NCI-H1694 (cell line): Measurements from ENCODE around the gene SRRM5.
"Not testable (repeated sequence)": the region's sequence is repeated elsewhere in the genome, so short reads cannot be mapped to it uniquely, and the experiment has no call there.

Experiments used
- DNase-seq: peaks from one replicate; lab custom pipeline; 2025; lab: John Stamatoyannopoulos, UW

Gene SRRM5

GRCh38 chr19:43611788-43612187, at the start of gene SRRM5:
Gene SRRM5 (plus strand): TSS chr19:43612088. CDS start chr19:43612122, 34 bp downstream.
- DNase-seq, result no peak

GRCh38 chr19:43562226-43562697, 49.6 kb upstream of the SRRM5 start:
- DNase-seq, result no peak

- peak; percentile 62 for DNase-seq
Measured at GRCh38 chr19:43562698-43563241, 49.1 kb upstream of the SRRM5 start.

GRCh38 chr19:43563816-43564457, 48.0 kb upstream of the SRRM5 start:
- DNase-seq, result no peak

- no peak for DNase-seq
Measured at GRCh38 chr19:43564800-43565199, 47.1 kb upstream of the SRRM5 start.

- DNase-seq, result no peak
Measured at GRCh38 chr19:43569657-43570056, 42.2 kb upstream of the SRRM5 start.

GRCh38 chr19:43570174-43570791, 41.6 kb upstream of the SRRM5 start:
- DNase-seq, result no peak

GRCh38 chr19:43572171-43572588, 39.7 kb upstream of the SRRM5 start:
- no peak for DNase-seq

- no peak for DNase-seq
Measured at GRCh38 chr19:43574424-43575155, 37.3 kb upstream of the SRRM5 start.

- DNase-seq, result peak; percentile 98
Measured at GRCh38 chr19:43575156-43575950, 36.5 kb upstream of the SRRM5 start, which contains the start of the genes PINLYP and XRCC1. Gene PINLYP (plus strand): TSS chr19:43575801. CDS start chr19:43577192, 1,391 bp downstream. Gene XRCC1 (minus strand): TSS chr19:43575527. CDS start chr19:43575458, 69 bp downstream.

- DNase-seq, result no peak
Measured at GRCh38 chr19:43575955-43576878, 35.7 kb upstream of the SRRM5 start.

- no peak for DNase-seq
Measured at GRCh38 chr19:43578787-43579186, 33.1 kb upstream of the SRRM5 start.

GRCh38 chr19:43581467-43581866, 30.4 kb upstream of the SRRM5 start:
- DNase-seq, result no peak

- DNase-seq, result no peak
Measured at GRCh38 chr19:43582495-43582894, 29.4 kb upstream of the SRRM5 start.

- DNase-seq, result no peak
Measured at GRCh38 chr19:43584484-43584883, 27.4 kb upstream of the SRRM5 start.

- no peak for DNase-seq
Measured at GRCh38 chr19:43586346-43586745, 25.5 kb upstream of the SRRM5 start.

- DNase-seq, result not testable (repeated sequence)
Measured at GRCh38 chr19:43587029-43587428, 24.9 kb upstream of the SRRM5 start.

GRCh38 chr19:43589277-43589676, 22.6 kb upstream of the SRRM5 start:
- no peak for DNase-seq

- DNase-seq, result no peak
Measured at GRCh38 chr19:43589678-43590077, 22.2 kb upstream of the SRRM5 start.
